ENCODE results near the gene ABCA13.

Gene ABCA13

DNA sequence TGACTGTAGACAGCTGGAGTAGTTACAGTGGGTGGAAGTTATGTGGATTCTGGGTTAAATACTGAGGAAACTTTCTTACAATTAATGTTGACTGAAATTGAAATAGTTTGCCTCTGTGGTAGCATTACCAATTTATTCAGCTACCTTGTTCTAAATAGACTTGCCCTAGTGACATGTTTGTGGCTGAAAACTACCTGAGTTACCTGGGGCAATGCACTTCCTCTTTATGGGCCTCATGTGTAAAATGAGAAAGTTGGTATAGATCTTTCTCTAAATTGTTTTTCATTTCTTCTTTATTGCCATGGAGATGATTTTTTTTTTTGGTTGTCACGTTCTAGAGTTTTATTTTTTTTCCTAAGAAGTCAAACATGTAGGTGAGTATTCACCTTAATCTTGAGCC, 500.4 kb downstream of the ABCA13 start:
- no peak for DNase-seq

DNA sequence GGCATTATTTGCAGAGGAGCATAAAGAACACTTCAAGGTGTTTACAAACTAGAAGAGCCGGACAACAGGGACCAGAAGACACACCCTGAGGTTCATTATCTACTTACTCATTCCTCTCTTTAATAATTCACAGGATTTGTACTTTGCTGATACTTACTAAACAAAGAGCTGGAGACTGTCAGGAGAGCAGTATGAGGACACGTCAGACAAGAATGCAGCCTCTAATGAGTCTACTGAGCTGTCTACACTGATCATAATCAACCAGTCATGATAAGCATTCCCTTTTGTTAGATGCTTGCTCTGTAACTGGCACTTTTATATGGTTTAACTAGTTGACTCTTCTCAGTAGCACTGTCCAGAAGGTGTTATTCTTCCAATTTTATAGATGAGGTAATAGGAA, 509.7 kb downstream of the ABCA13 start:
- no peak for DNase-seq

DNA sequence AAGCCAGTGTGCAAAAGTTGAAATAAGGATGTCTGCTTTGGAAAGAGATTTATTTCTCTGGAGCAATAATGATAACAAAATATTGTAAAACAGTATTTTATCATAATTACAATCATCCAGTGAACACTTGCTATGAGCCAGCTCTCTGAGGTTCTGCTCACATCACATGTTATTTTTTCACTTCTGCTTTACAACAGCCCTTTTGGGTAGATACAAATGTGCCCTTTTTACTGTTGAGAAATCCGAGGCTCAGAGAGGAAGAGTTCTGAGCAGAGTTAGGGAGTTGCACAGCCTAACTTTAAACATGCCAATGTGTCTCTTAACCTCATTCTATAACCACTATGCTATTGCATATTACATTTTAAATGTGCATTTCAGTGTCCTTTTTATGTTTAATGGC, 520.5 kb downstream of the ABCA13 start:
- DNase-seq: no peak

All from NCI-H2081 treated with DMSO at 0.1 percent for 48 hours (cell line).